ENCODE data around the gene ELMO1.

ELMO1 gene

DNA sequence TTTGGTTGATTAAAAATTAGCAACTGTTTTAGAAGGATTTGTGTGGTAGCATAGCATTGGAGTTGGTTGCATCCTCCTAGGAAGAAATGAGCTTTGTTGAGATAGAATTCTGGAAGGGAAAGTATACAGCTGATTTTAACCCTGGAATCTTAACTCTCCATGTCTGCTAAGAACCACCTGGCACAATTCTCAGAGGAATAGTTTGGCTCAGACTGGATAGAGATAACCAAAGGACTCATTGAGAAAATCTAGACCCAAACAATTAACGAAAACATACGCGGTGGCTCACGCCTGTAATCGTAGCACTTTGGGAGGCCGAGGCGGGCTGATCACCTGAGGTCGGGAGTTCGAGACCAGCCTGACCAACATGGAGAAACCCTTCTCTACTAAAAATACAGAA, 625.3 kb downstream of the ELMO1 start:
- ChIA-PET CTCF (no interaction called here), POLR2A (no interaction called here)
- TF ChIP-seq PKNOX1 (IDR thresholded peaks at IDR 0.05) (no peak), SP1 (IDR thresholded peaks at IDR 0.05) (no peak), FOXM1 (IDR thresholded peaks at IDR 0.05; ENCODE audit: borderline replicate concordance) (no peak), FOXA1 (IDR thresholded peaks at IDR 0.05) (no peak), BHLHE40 (IDR thresholded peaks at IDR 0.05; ENCODE audit: borderline replicate concordance) (no peak), FOXK2 (IDR thresholded peaks at IDR 0.05) (no peak), ELF4 (IDR thresholded peaks at IDR 0.05) (no peak), ZNF384 (IDR thresholded peaks at IDR 0.05) (no peak), SUZ12 (IDR thresholded peaks at IDR 0.05) (no peak), L3MBTL2 (conservative IDR thresholded peaks at IDR 0.05) (no peak), ARNT (IDR thresholded peaks at IDR 0.05) (no peak), TARDBP (IDR thresholded peaks at IDR 0.05) (no peak), HDGF (IDR thresholded peaks at IDR 0.05; ENCODE audit: borderline replicate concordance) (no peak), LEF1 (IDR thresholded peaks at IDR 0.05; ENCODE audit: borderline replicate concordance) (no peak), NFRKB (IDR thresholded peaks at IDR 0.05) (no peak), CTBP1 (IDR thresholded peaks at IDR 0.05; ENCODE audit: borderline replicate concordance) (no peak)
- no peak for DNase-seq (ENCODE audit: extremely low spot score)

DNA sequence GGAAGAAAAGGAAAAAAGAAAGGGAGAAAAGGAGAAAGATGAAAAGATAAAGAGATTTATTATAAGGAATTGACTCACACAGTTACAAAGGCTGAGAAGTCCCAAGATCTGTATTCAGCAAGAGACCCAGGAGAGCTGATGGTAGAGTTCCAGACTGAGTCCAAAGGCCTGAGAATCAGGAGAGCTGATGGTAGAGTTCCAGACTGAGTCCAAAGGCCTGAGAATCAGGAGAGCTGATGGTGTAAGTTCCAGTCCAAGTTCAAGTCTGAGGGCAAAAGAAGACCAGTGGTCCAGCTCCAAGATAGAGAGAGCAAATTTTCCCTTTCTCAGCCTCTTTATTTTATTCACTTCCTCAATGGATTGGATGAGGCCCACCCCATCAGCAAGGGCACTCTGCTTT, 627.0 kb downstream of the ELMO1 start:
- DNase-seq (ENCODE audit: extremely low spot score) = no peak
- ChIA-PET CTCF (no interaction called here), POLR2A (no interaction called here)
- TF ChIP-seq SP1 (IDR thresholded peaks at IDR 0.05) = no peak

GRCh38 chr7:36820527-36821170, 628.0 kb downstream of the ELMO1 start:
- ChIA-PET CTCF (no interaction called here), POLR2A (no interaction called here)
- no peak for DNase-seq (ENCODE audit: extremely low spot score)
- TF ChIP-seq NFRKB (IDR thresholded peaks at IDR 0.05) (no peak), FOXM1 (IDR thresholded peaks at IDR 0.05; ENCODE audit: borderline replicate concordance) (no peak), L3MBTL2 (conservative IDR thresholded peaks at IDR 0.05) (no peak), TARDBP (IDR thresholded peaks at IDR 0.05) (no peak), ARNT (IDR thresholded peaks at IDR 0.05) (no peak), SUZ12 (IDR thresholded peaks at IDR 0.05) (no peak), ELF4 (IDR thresholded peaks at IDR 0.05) (no peak), SP1 (IDR thresholded peaks at IDR 0.05) (no peak), CTBP1 (IDR thresholded peaks at IDR 0.05; ENCODE audit: borderline replicate concordance) (no peak), HDGF (IDR thresholded peaks at IDR 0.05; ENCODE audit: borderline replicate concordance) (no peak), BHLHE40 (IDR thresholded peaks at IDR 0.05; ENCODE audit: borderline replicate concordance) (no peak), ZNF384 (IDR thresholded peaks at IDR 0.05) (no peak), FOXA1 (IDR thresholded peaks at IDR 0.05) (no peak), FOXK2 (IDR thresholded peaks at IDR 0.05) (no peak), LEF1 (IDR thresholded peaks at IDR 0.05; ENCODE audit: borderline replicate concordance) (no peak), PKNOX1 (IDR thresholded peaks at IDR 0.05) (no peak)

GRCh38 chr7:36819639-36820038, 629.0 kb downstream of the ELMO1 start:
- no peak for DNase-seq (ENCODE audit: extremely low spot score)
- CTCF ChIA-PET = no interaction called here
- TF ChIP-seq SUZ12 (IDR thresholded peaks at IDR 0.05) (no peak), HDGF (IDR thresholded peaks at IDR 0.05; ENCODE audit: borderline replicate concordance) (no peak), BHLHE40 (IDR thresholded peaks at IDR 0.05; ENCODE audit: borderline replicate concordance) (no peak)
- POLR2A ChIA-PET = no interaction called here

GRCh38 chr7:36814311-36814710, 634.4 kb downstream of the ELMO1 start:
- TF ChIP-seq ARNT (IDR thresholded peaks at IDR 0.05) (no peak), SP1 (IDR thresholded peaks at IDR 0.05) (no peak), FOXA1 (IDR thresholded peaks at IDR 0.05) (no peak), HDGF (IDR thresholded peaks at IDR 0.05; ENCODE audit: borderline replicate concordance) (no peak), SUZ12 (IDR thresholded peaks at IDR 0.05) (no peak), CTBP1 (IDR thresholded peaks at IDR 0.05; ENCODE audit: borderline replicate concordance) (no peak), BHLHE40 (IDR thresholded peaks at IDR 0.05; ENCODE audit: borderline replicate concordance) (no peak), L3MBTL2 (conservative IDR thresholded peaks at IDR 0.05) (no peak), NFRKB (IDR thresholded peaks at IDR 0.05) (no peak), TARDBP (IDR thresholded peaks at IDR 0.05) (no peak), ZNF384 (IDR thresholded peaks at IDR 0.05) (no peak), ELF4 (IDR thresholded peaks at IDR 0.05) (no peak), FOXK2 (IDR thresholded peaks at IDR 0.05) (no peak), PKNOX1 (IDR thresholded peaks at IDR 0.05) (no peak), FOXM1 (IDR thresholded peaks at IDR 0.05; ENCODE audit: borderline replicate concordance) (no peak), LEF1 (IDR thresholded peaks at IDR 0.05; ENCODE audit: borderline replicate concordance) (no peak)
- ChIA-PET POLR2A (no interaction called here), CTCF (no interaction called here)
- no peak for DNase-seq (ENCODE audit: extremely low spot score)

DNA sequence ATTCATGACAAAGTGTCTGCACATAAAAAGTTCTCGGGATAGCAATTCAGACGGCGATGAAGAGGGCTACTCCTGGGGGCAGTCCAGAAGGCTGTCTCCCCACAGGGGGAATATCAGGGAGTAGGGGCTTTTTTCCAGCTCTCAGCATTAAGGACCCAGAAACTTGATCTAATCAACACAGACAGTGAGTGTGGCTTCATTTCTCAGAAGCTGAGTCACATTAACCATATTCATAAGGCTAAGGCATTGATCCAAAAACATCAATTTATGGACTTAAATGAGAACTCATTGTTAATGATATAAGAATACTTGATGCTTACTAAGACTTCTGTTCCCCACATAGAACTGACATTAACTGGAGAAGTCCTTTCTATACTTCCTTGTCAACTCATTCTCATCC, 636.9 kb downstream of the ELMO1 start:
- ChIA-PET CTCF (no interaction called here), POLR2A (no interaction called here)
- DNase-seq (ENCODE audit: extremely low spot score) = no peak
- TF ChIP-seq ELF4 (IDR thresholded peaks at IDR 0.05) (no peak), L3MBTL2 (conservative IDR thresholded peaks at IDR 0.05) (no peak), FOXA1 (IDR thresholded peaks at IDR 0.05) (no peak), ZNF384 (IDR thresholded peaks at IDR 0.05) (no peak)

- TF ChIP-seq PKNOX1 (IDR thresholded peaks at IDR 0.05) = no peak
- TF ChIP-seq LEF1 (IDR thresholded peaks at IDR 0.05; ENCODE audit: borderline replicate concordance) = no peak
- TF ChIP-seq L3MBTL2 (conservative IDR thresholded peaks at IDR 0.05) = no peak
- TF ChIP-seq ARNT (IDR thresholded peaks at IDR 0.05) = no peak
- TF ChIP-seq BHLHE40 (IDR thresholded peaks at IDR 0.05; ENCODE audit: borderline replicate concordance) = no peak
- TF ChIP-seq HDGF (IDR thresholded peaks at IDR 0.05; ENCODE audit: borderline replicate concordance) = no peak
- TF ChIP-seq CTBP1 (IDR thresholded peaks at IDR 0.05; ENCODE audit: borderline replicate concordance) = no peak
- no peak for TF ChIP-seq ELF4 (IDR thresholded peaks at IDR 0.05)
- no peak for TF ChIP-seq NFRKB (IDR thresholded peaks at IDR 0.05)
- no peak for DNase-seq (ENCODE audit: extremely low spot score)
- ChIA-PET CTCF (interaction anchor here (0.7 to 1.3 kb wide), 2 partner anchors 15 to 390 kb away, joined by 3 to 4 read pairs; no protein-coding TSS in a partner anchor), POLR2A (no interaction called here)
Measured at GRCh38 chr7:36810489-36810888, 638.2 kb downstream of the ELMO1 start.
